IPS-15b (cell line): ENCODE measurements around the gene TMEM117.
A peak's percentile ranks its signal among the peaks of the same experiment; 100 is the strongest.

Experiments
- H3K27me3 ChIP-seq: one replicate; pipeline ENCODE4 v1.6.1; 2013; ENCODE audit warnings: low read length; ENCODE audit not compliant: control insufficient read depth, insufficient read depth
- H3K36me3 ChIP-seq: one replicate; pipeline ENCODE4 v1.6.1; 2013; ENCODE audit warnings: low read length; ENCODE audit not compliant: control insufficient read depth, insufficient read depth
- H3K4me1 ChIP-seq: one replicate; pipeline ENCODE4 v1.6.1; 2013; ENCODE audit warnings: mild to moderate bottlenecking, low read length; ENCODE audit not compliant: control insufficient read depth, insufficient read depth
- H3K4me3 ChIP-seq: one replicate; pipeline ENCODE4 v1.5.1; 2013; ENCODE audit warnings: low read depth, low read length
- H3K9ac ChIP-seq: one replicate; pipeline ENCODE4 v1.6.1; 2013; ENCODE audit warnings: low read depth, mild to moderate bottlenecking, low read length
- H3K9me3 ChIP-seq: one replicate; pipeline ENCODE4 v1.6.1; 2013; ENCODE audit warnings: mild to moderate bottlenecking, low read length; ENCODE audit not compliant: control insufficient read depth, insufficient read depth

TMEM117 gene

DNA sequence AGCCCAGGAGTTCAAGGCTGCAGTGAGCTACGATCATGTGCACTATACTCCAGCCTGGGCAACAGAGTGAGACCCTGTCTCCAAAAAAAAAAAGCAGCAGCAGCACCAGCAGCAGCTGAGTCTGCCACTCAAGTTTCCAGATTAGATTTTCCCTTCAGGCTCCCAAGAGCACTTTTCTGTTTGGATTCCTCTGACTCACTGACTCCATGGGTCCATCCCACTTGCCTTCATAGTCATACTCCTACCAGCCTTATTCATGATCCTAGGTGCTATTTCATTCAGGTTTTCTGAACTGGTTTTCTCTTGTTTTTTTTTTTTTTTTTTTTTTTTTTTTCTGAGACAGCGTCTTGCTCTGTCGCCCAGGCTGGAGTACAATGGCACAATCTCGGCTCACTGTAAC, 23.0 kb upstream of the TMEM117 start:
- no peaks in the 10 kb centered on the region for H3K36me3 ChIP-seq

DNA sequence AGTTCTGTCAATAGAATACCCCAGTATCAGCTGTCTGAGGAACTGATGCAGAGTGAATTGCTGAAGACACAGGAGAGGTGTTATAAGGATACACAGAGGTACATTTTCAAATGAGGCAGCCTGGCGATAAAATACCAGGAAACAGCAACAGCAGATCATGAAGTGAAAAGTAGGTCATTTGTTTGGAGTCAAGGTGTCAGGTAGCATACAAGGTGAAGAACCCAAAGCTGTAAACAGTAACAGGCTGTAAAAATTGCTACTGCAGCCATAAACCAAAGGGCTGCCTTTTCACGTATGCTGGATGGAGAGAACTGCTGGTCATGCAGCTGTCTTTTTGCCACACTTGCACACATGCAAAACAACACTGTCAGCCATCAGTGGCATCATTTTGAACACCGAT, 20.5 kb upstream of the TMEM117 start:
- Histone ChIP-seq H3K9me3 (no peaks in the 10 kb centered on the region), H3K27me3 (no peaks in the 10 kb centered on the region), H3K36me3 (no peaks in the 10 kb centered on the region), H3K4me3 (no peak overlapping the region), H3K9ac (no peak overlapping the region), H3K4me1 (no peaks in the 10 kb centered on the region)

More for the DNA sequence above, 23.0 kb upstream of the TMEM117 start:
- H3K4me1 ChIP-seq = no peaks in the 10 kb centered on the region
- no peaks in the 10 kb centered on the region for H3K9me3 ChIP-seq
- no peaks in the 10 kb centered on the region for H3K27me3 ChIP-seq
- no peak overlapping the region for H3K9ac ChIP-seq
- H3K4me3 ChIP-seq = no peak overlapping the region

DNA sequence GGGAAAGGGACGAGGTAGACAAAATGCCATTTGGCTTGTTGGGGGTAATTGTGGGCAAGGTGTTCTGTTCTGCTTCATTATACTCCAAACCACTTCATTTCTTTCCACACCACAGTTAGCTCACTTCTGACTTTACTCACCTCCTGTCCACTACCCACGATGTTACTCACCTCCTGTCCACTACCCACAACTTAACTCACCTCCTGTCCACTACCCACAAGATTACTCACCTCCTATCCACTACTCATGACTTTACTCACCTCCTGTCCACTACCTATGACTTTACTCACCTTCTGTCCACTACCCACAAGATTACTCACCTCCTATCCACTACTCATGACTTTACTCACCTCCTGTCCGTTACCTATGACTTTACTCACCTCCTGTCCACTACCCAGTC, 19.7 kb upstream of the TMEM117 start:
- H3K36me3 ChIP-seq = no peaks in the 10 kb centered on the region
- H3K4me3 ChIP-seq = no peak overlapping the region
- H3K27me3 ChIP-seq = no peaks in the 10 kb centered on the region
- H3K4me1 ChIP-seq = no peaks in the 10 kb centered on the region
- H3K9me3 ChIP-seq = no peaks in the 10 kb centered on the region
- no peak overlapping the region for H3K9ac ChIP-seq

DNA sequence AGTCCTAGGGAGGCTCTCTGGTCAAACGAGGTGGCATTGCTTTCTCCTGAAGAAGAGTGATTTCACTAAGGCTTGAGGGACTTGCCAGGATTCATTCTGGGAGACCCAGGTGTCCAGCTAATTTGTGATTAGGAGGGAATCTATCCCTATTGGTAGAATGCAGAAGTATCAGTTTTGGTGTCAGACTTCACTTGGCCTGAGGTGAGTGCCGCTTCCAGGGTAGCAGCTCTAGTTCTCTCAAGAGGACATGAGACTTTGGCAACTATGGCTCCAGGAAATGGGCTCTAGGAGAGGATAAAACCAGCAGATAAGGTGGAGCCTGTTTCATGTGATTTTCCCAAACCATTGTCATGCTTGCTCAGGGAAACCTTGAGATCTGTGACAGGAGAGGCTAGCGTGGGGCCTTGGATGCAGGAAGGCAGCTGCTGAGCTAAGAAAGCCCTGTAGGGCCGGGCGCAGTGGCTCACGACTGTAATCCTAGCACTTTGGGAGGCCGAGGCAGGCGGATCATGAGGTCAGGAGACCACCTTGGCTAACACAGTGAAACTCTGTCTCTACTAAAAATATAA, 11.6 kb upstream of the TMEM117 start:
- H3K4me1 ChIP-seq = peaks cover 3% of the 10 kb centered on the region
- H3K27me3 ChIP-seq = no peaks in the 10 kb centered on the region
- no peak overlapping the region for H3K4me3 ChIP-seq
- H3K9ac ChIP-seq = no peak overlapping the region
- no peaks in the 10 kb centered on the region for H3K36me3 ChIP-seq
- no peaks in the 10 kb centered on the region for H3K9me3 ChIP-seq

DNA sequence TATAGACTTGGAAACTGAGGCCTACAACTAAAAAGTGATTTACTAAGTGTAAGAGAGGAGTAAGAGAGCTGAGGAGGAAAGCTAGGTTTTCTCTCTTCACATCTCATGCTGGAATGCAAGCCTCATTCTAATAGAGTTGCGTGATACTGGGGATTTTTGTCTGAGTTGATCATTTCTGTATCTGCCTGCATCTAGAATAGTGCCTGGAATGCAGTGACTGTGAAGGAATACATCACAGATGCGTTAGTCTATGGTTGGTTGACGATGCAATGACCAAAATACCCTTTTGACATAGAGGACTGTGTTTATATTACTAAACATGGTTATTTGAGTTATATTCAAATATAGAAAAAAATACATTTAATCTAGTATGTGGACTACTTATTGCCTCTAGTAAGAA, 9.2 kb upstream of the TMEM117 start:
- Histone ChIP-seq H3K4me3 (no peak overlapping the region), H3K9ac (no peak overlapping the region), H3K9me3 (no peaks in the 10 kb centered on the region), H3K4me1 (peaks cover 3% of the 10 kb centered on the region), H3K36me3 (no peaks in the 10 kb centered on the region), H3K27me3 (no peaks in the 10 kb centered on the region)

DNA sequence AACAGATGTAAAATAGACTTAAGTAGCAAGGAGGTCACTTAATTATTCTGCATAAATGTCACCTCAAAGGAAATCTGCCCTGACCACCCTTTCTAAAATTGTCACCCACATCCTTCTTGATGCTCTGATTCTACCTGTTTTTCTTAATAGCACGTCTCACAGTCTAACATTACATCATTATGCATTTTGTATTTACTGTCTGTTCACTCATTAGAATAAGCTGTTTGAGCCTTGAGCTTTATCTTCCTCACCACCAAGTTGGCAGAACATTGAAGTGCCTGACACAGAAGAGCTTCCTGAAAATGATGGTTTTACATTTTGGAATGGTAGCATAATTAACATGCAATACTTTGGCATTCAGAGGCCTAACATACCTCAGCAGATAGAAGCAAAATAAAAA, 8.8 kb upstream of the TMEM117 start:
- no peaks in the 10 kb centered on the region for H3K9me3 ChIP-seq
- no peak overlapping the region for H3K4me3 ChIP-seq
- H3K36me3 ChIP-seq = no peaks in the 10 kb centered on the region
- H3K27me3 ChIP-seq = no peaks in the 10 kb centered on the region
- H3K9ac ChIP-seq = no peak overlapping the region
- peaks cover 3% of the 10 kb centered on the region for H3K4me1 ChIP-seq

DNA sequence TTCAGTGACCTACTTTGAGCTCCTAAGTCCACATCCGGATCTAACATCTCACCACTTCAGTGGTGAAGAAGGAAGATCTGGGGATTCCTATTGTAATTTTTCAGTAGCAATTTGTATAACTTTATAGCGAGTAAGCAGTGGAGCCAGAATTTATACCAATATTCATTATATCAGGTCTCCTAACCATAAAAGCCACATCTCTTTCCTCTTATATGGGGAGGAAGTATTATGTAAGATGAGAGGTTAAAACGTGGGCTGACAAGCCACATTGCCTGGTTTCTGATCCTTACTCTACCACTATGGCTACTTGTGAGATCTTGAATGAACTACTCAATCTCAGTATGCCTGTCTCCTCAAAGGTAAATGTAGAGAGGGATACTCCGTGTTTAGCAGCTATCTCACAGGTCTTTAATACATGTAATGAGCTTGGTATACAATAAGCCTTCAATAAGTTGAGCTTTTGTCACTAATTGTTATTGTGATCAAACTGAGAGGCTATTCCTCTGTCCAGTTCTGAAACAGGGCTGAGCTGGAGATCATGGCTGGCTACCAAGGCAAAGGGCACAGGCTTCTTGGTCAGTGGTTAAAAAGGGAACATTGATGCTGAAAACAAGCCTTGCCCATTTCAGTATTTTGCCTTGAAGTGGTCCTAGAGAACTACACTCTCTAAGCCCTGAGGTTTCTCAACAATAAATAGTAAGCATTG, 3.3 kb upstream of the TMEM117 start:
- Histone ChIP-seq H3K27me3 (peaks cover 30% of the 10 kb centered on the region), H3K9ac (no peak overlapping the region), H3K4me1 (peaks cover 3% of the 10 kb centered on the region), H3K36me3 (no peaks in the 10 kb centered on the region), H3K9me3 (no peaks in the 10 kb centered on the region), H3K4me3 (no peak overlapping the region)

DNA sequence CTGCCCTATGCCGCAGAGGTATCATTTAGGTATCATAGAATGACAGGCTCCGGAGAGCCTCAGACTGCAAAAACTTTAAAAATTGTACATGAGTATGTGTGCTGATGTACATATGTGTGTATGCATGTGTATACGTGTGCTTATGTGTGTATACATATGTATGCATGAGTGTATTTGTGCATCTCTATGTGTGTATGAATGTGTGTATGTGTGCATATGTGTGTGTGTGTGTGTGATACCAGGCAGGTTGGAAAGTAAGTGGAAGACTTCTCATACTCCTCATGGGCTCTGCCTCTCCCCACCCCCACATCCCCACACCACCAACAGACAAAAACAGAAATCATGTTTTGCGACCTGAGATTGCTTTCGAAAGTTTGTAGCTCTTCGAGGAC, 621 bp upstream of the TMEM117 start:
- Histone ChIP-seq H3K36me3 (no peaks in the 10 kb centered on the region), H3K27me3 (peaks cover 30% of the 10 kb centered on the region), H3K9me3 (no peaks in the 10 kb centered on the region), H3K4me3 (peak overlapping the region; percentile 59), H3K4me1 (peaks cover 3% of the 10 kb centered on the region), H3K9ac (peak overlapping the region; percentile 24)

DNA sequence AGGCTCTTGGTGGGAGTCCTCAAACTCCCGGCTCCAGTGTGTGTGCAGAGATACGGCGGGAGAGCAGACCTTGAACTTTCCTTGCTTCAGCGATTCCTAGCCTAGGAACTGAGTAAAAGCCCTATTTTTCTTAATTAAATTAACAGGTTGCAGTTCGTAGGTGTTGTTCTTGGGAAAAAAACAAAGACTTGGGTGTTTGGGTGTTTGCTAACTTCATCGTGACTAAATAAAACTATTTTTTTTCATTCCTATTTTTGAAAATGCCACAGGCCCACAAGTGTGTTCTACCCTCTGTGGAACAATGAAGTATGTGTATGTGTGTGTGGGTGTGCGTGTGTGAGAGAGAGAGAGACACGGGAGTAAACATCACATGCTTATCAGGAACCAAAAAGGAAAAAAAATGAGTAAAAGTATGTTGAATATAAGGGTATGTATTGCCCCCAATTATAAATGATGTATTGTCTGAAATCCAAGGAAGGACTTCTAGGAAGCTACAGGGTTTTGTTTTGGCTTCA, 651 bp downstream of the TMEM117 start:
- Histone ChIP-seq H3K4me3 (peak overlapping the region; percentile 59), H3K9ac (peak overlapping the region; percentile 51), H3K9me3 (no peaks in the 10 kb centered on the region), H3K4me1 (peaks cover 3% of the 10 kb centered on the region), H3K27me3 (peaks cover 30% of the 10 kb centered on the region), H3K36me3 (no peaks in the 10 kb centered on the region)

DNA sequence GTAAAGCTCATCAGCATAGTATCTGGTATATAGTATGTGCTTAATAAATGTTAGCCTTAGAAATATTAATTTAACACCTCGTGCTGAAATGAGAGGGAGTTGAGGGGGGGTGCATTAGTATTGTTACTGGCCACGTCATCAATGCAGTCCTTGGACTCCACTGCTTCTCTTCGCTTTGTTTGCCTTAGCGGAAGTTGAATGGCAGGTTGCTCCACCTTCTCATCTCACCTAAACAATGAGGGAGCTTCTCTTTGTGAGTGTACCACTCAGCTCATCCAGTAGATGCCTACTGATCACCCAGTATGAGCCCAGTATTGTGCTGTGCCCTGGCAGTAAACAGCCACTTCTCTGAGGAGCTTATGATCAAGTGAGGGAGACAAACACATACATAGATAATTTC, 4.5 kb downstream of the TMEM117 start:
- no peak overlapping the region for H3K4me3 ChIP-seq

DNA sequence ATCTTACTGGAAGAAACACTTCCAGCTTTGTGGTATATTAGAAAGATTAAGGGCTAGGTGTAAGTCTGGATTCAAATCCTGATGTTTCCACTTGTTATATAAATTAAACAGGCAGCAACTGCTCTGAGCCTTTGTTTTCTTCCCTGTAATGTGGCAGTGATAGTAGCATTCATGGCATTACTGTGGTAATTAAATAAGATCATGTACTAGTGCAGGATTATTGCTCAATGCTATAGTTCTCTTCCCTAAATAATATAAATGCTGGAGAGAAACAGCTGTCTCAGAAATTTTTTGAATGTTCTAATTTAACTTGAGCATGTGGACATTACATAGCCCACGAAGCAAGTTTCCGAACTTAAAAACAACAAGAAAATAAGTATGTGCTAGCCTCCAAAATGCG, 5.4 kb downstream of the TMEM117 start:
- no peak overlapping the region for H3K4me3 ChIP-seq
- no peak overlapping the region for H3K9ac ChIP-seq
- H3K27me3 ChIP-seq = peaks cover 7% of the 10 kb centered on the region
- H3K36me3 ChIP-seq = no peaks in the 10 kb centered on the region
- H3K4me1 ChIP-seq = no peaks in the 10 kb centered on the region
- H3K9me3 ChIP-seq = no peaks in the 10 kb centered on the region

More for the DNA sequence above, 4.5 kb downstream of the TMEM117 start:
- Histone ChIP-seq H3K4me1 (no peaks in the 10 kb centered on the region), H3K9ac (no peak overlapping the region), H3K36me3 (no peaks in the 10 kb centered on the region), H3K27me3 (peaks cover 11% of the 10 kb centered on the region), H3K9me3 (no peaks in the 10 kb centered on the region)

DNA sequence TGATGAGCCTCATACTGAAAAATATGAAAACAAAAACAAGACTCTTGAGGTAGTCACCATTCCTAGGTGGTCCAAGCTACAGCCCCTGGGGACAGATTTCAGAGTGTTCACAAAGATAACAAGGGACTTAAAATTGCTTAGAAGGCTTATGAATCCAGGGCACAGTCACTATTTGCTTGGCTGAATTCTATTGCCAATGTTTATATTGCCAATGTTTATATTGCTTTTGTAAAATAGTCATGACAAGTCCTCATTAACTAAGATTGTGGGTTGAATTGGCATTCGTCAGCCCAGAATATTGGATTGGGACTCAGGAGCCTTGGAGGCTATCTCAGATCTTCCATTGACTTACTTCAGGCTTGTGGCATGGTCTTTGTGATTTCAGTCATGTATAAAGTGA, 6.4 kb downstream of the TMEM117 start:
- Histone ChIP-seq H3K9me3 (no peaks in the 10 kb centered on the region), H3K4me1 (no peaks in the 10 kb centered on the region), H3K9ac (no peak overlapping the region), H3K36me3 (no peaks in the 10 kb centered on the region), H3K4me3 (no peak overlapping the region), H3K27me3 (no peaks in the 10 kb centered on the region)
